Measurements from ENCODE around the gene FIG4.
"Not testable (repeated sequence)": the region's sequence is repeated elsewhere in the genome, so short reads cannot be mapped to it uniquely, and the experiment has no call there.

The FIG4 gene

DNA sequence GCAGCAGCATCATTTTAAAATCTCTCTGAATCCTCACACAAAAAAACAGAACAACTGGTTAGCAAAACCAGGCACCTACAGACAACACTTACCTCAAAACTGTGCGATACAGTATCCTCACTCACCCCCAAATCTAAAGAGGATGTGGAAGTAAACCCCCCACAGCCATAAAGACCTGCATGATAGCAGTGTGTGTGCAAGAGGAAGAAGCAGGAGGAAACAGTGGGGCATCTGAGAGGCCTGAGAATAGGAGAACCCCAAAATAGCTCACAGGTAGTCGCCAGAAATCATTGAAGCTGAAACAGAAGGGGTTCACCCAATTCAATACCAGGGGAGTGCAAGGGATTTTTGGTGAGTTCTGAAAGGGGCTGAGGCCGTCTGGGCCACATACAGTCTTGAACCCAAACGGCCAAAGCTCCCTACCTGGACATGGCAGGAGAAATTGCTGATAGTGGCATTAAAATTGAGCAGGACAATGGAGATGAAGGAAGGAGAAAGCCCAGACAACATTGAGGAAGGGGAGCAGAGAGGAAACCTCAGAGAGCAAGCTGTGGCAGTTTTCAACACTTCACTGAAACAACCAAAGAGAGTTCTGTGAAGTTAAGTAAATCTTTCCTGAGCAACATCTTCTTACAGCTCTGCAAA lies 129.7 kb downstream of the FIG4 start:
- no peak overlapping the region for H2BK120ac ChIP-seq (ENCODE audit: low read depth, low read length)
- peaks cover 3% of the 10 kb centered on the region for H3K4me1 ChIP-seq (ENCODE audit: control insufficient read depth, low read depth, low read length)
- H3K18ac ChIP-seq (ENCODE audit: low read length), result no peak overlapping the region
- H3K9ac ChIP-seq (ENCODE audit: low read length), result no peak overlapping the region
- WGBS (ENCODE audit: extremely low coverage, insufficient coverage, low lambda C conversion rate), result no CpG with 5 or more reads among the region's 4 CpGs
- H3K56ac ChIP-seq (ENCODE audit: low read length), result no peak overlapping the region
- no peak overlapping the region for H3K4me3 ChIP-seq (ENCODE audit: low read length)
- no peak overlapping the region for H4K5ac ChIP-seq (ENCODE audit: low read length)
- no peaks in the 10 kb centered on the region for H3K36me3 ChIP-seq (ENCODE audit: control insufficient read depth, insufficient read depth, low read length)
- no peak overlapping the region for H3K23ac ChIP-seq (ENCODE audit: low read length)
- DNase-seq, result no peak
- H3K79me2 ChIP-seq (ENCODE audit: control insufficient read depth, insufficient read depth, low read length), result no peaks in the 10 kb centered on the region
- H4K8ac ChIP-seq (ENCODE audit: low read depth, low read length), result no peak overlapping the region
- no peak overlapping the region for H2BK5ac ChIP-seq (ENCODE audit: low read length)
- no peaks in the 10 kb centered on the region for H3K79me1 ChIP-seq (ENCODE audit: low read length)
- H3K27me3 ChIP-seq (ENCODE audit: insufficient read depth, low read length, poor library complexity), result no peaks in the 10 kb centered on the region
- no peak overlapping the region for H3K27ac ChIP-seq (ENCODE audit: low read depth, low read length)
- H3K4ac ChIP-seq (ENCODE audit: low read depth, low read length), result no peak overlapping the region
- no peak overlapping the region for H2AK5ac ChIP-seq (ENCODE audit: low read length)
- H3K4me2 ChIP-seq (ENCODE audit: low read length), result no peak overlapping the region
- H2BK15ac ChIP-seq (replicated peaks; ENCODE audit: low read depth), result no peak overlapping the region

DNA sequence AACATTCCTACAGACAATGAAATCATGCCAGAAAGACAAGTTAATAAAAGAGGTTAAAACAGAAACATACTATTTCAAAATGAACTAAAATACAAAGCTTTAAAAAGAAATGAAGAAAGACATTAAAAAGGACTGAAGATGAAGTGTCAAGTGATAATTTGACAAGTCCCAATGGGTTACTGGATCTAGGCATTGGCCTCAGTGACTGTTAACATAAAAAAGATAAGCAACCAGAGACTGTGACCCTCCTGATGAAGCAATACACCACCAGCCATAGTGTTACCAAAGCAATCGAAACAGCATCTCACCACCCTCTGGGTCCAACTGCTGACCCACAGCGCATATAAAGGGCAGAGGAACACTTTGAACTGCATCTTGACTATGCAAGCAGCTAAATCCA lies 130.3 kb downstream of the FIG4 start:
- Histone ChIP-seq H3K4me3 (ENCODE audit: low read length) (no peak overlapping the region), H3K56ac (ENCODE audit: low read length) (no peak overlapping the region), H2BK15ac (replicated peaks; ENCODE audit: low read depth) (no peak overlapping the region), H3K27me3 (ENCODE audit: insufficient read depth, low read length, poor library complexity) (no peaks in the 10 kb centered on the region), H3K18ac (ENCODE audit: low read length) (no peak overlapping the region), H3K79me2 (ENCODE audit: control insufficient read depth, insufficient read depth, low read length) (no peaks in the 10 kb centered on the region), H2BK120ac (ENCODE audit: low read depth, low read length) (no peak overlapping the region), H2BK5ac (ENCODE audit: low read length) (no peak overlapping the region), H3K4me1 (ENCODE audit: control insufficient read depth, low read depth, low read length) (peaks cover 3% of the 10 kb centered on the region), H4K8ac (ENCODE audit: low read depth, low read length) (no peak overlapping the region), H4K5ac (ENCODE audit: low read length) (no peak overlapping the region), H3K79me1 (ENCODE audit: low read length) (no peaks in the 10 kb centered on the region), H2AK5ac (ENCODE audit: low read length) (no peak overlapping the region), H3K9ac (ENCODE audit: low read length) (no peak overlapping the region), H3K4me2 (ENCODE audit: low read length) (no peak overlapping the region), H3K27ac (ENCODE audit: low read depth, low read length) (no peak overlapping the region), H3K4ac (ENCODE audit: low read depth, low read length) (no peak overlapping the region), H3K23ac (ENCODE audit: low read length) (no peak overlapping the region), H3K36me3 (ENCODE audit: control insufficient read depth, insufficient read depth, low read length) (no peaks in the 10 kb centered on the region)
- no CpG with 5 or more reads among the region's 2 CpGs for WGBS (ENCODE audit: extremely low coverage, insufficient coverage, low lambda C conversion rate)
- peak; percentile 29 for DNase-seq

DNA sequence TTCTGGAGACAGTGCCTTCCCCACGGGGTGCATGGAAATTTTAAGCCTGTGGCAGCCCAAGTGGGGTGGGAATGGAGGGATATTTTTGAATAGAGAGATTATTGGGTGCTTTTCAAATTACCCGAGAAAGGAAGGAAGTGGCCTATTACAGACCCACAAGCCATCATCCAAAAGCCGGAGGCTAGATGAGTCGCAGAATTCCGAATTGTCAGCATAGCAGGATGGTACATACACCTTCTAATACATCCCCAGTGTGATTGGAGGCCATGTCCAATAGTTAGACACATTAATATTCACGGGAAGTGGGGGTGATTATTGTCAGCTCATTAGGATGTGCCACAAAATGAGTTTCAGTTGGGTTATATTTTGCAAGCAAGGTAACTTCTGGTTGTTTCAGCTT lies 133.0 kb downstream of the FIG4 start:
- WGBS (ENCODE audit: extremely low coverage, insufficient coverage, low lambda C conversion rate), result no CpG with 5 or more reads among the region's 6 CpGs

DNA sequence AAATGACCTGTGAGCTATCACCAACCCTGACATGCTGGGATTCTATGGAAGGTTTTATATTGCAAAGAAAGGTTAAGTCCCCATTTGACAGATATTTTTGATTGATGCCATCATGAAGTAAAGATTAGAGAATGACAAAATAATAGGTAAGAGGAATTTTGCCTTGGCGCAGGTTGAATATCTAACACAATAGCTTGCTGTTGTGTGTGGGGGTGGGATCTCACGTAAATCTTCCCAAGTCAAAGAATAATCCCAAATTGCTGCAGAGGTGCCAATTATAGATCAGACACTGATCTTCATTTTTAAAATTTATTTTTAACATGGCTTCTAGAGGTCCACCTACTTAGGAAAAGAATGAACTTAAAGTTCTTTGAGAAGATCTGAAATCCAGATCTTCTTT lies 135.5 kb downstream of the FIG4 start:
- H2AK5ac ChIP-seq (ENCODE audit: low read length), result no peak overlapping the region
- H3K79me1 ChIP-seq (ENCODE audit: low read length), result no peaks in the 10 kb centered on the region
- H3K18ac ChIP-seq (ENCODE audit: low read length), result no peak overlapping the region
- no peak overlapping the region for H4K5ac ChIP-seq (ENCODE audit: low read length)
- no peak overlapping the region for H4K8ac ChIP-seq (ENCODE audit: low read depth, low read length)
- H3K27me3 ChIP-seq (ENCODE audit: insufficient read depth, low read length, poor library complexity), result no peaks in the 10 kb centered on the region
- no peak overlapping the region for H3K4ac ChIP-seq (ENCODE audit: low read depth, low read length)
- H3K27ac ChIP-seq (ENCODE audit: low read depth, low read length), result no peak overlapping the region
- no peaks in the 10 kb centered on the region for H3K79me2 ChIP-seq (ENCODE audit: control insufficient read depth, insufficient read depth, low read length)
- no peak overlapping the region for H3K9ac ChIP-seq (ENCODE audit: low read length)
- no peak overlapping the region for H3K56ac ChIP-seq (ENCODE audit: low read length)
- peaks cover 3% of the 10 kb centered on the region for H3K4me1 ChIP-seq (ENCODE audit: control insufficient read depth, low read depth, low read length)
- H3K4me2 ChIP-seq (ENCODE audit: low read length), result no peak overlapping the region
- no peak overlapping the region for H2BK120ac ChIP-seq (ENCODE audit: low read depth, low read length)
- H2BK15ac ChIP-seq (replicated peaks; ENCODE audit: low read depth), result no peak overlapping the region
- no peak overlapping the region for H3K23ac ChIP-seq (ENCODE audit: low read length)
- H3K36me3 ChIP-seq (ENCODE audit: control insufficient read depth, insufficient read depth, low read length), result no peaks in the 10 kb centered on the region
- H3K4me3 ChIP-seq (ENCODE audit: low read length), result no peak overlapping the region
- H2BK5ac ChIP-seq (ENCODE audit: low read length), result no peak overlapping the region
- no CpG with 5 or more reads among the region's 2 CpGs for WGBS (ENCODE audit: extremely low coverage, insufficient coverage, low lambda C conversion rate)
- no peak for DNase-seq

More for the DNA sequence above, 133.0 kb downstream of the FIG4 start:
- Histone ChIP-seq H3K23ac (ENCODE audit: low read length) (peak overlapping the region; percentile 89), H4K8ac (ENCODE audit: low read depth, low read length) (no peak overlapping the region), H2BK120ac (ENCODE audit: low read depth, low read length) (no peak overlapping the region), H2AK5ac (ENCODE audit: low read length) (no peak overlapping the region), H3K9ac (ENCODE audit: low read length) (no peak overlapping the region), H3K4me2 (ENCODE audit: low read length) (no peak overlapping the region), H3K79me1 (ENCODE audit: low read length) (no peaks in the 10 kb centered on the region), H4K5ac (ENCODE audit: low read length) (no peak overlapping the region), H3K18ac (ENCODE audit: low read length) (no peak overlapping the region), H3K4me3 (ENCODE audit: low read length) (no peak overlapping the region), H3K56ac (ENCODE audit: low read length) (no peak overlapping the region), H2BK15ac (replicated peaks; ENCODE audit: low read depth) (no peak overlapping the region), H3K36me3 (ENCODE audit: control insufficient read depth, insufficient read depth, low read length) (no peaks in the 10 kb centered on the region), H3K79me2 (ENCODE audit: control insufficient read depth, insufficient read depth, low read length) (no peaks in the 10 kb centered on the region), H3K27ac (ENCODE audit: low read depth, low read length) (no peak overlapping the region), H2BK5ac (ENCODE audit: low read length) (no peak overlapping the region), H3K27me3 (ENCODE audit: insufficient read depth, low read length, poor library complexity) (no peaks in the 10 kb centered on the region), H3K4me1 (ENCODE audit: control insufficient read depth, low read depth, low read length) (peaks cover 3% of the 10 kb centered on the region), H3K4ac (ENCODE audit: low read depth, low read length) (no peak overlapping the region)
- no peak for DNase-seq

DNA sequence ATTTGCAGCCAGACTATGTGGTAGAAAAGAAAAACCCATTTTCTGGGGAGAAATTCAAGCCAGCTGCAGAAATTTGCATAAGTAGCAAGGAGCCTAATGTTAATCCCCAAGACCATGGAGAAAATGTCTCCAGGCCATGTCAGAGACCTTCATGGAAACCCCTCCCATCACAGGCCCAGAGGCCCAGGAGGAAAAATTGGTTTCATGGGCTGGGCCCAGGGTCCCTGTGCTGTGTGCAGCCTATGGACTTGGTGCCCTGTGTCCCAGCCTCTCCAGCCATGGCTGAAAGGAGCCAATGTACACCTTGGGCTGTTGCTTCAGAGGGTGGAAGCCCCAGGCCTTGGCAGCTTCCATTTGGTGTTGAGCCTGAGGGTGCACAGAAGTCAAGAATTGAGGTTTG lies 140.3 kb downstream of the FIG4 start:
- not testable (repeated sequence) for H3K79me2 ChIP-seq (ENCODE audit: control insufficient read depth, insufficient read depth, low read length); H3K9ac ChIP-seq (ENCODE audit: low read length); H2BK15ac ChIP-seq (replicated peaks; ENCODE audit: low read depth); H3K23ac ChIP-seq (ENCODE audit: low read length); H4K8ac ChIP-seq (ENCODE audit: low read depth, low read length); H3K27me3 ChIP-seq (ENCODE audit: insufficient read depth, low read length, poor library complexity); H3K36me3 ChIP-seq (ENCODE audit: control insufficient read depth, insufficient read depth, low read length); H3K79me1 ChIP-seq (ENCODE audit: low read length); H2AK5ac ChIP-seq (ENCODE audit: low read length); H2BK120ac ChIP-seq (ENCODE audit: low read depth, low read length); H2BK5ac ChIP-seq (ENCODE audit: low read length); H4K5ac ChIP-seq (ENCODE audit: low read length); H3K27ac ChIP-seq (ENCODE audit: low read depth, low read length); H3K56ac ChIP-seq (ENCODE audit: low read length); H3K4me1 ChIP-seq (ENCODE audit: control insufficient read depth, low read depth, low read length); H3K18ac ChIP-seq (ENCODE audit: low read length); DNase-seq; H3K4me2 ChIP-seq (ENCODE audit: low read length); H3K4me3 ChIP-seq (ENCODE audit: low read length); H3K4ac ChIP-seq (ENCODE audit: low read depth, low read length)

DNA sequence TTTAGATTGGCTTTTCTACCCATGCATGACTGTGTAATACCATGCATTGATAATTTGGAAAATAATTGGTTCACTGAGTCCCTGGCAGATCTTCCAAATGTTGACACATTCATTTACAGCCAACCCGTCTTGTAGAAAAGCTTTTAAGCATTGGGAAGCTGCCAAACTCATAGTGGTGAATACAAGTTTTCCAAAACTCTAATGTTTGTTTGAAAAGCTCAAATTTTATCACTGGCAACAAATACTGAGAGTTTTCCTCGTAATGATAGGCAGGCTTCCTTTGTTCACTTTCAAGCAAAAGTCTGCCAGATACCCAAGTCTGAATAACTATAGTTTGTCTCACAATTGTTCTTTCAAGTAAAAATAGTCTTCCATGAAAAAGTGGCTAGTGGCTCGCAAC lies 143.0 kb downstream of the FIG4 start:
- Histone ChIP-seq H2AK5ac (ENCODE audit: low read length) (no peak overlapping the region), H3K79me2 (ENCODE audit: control insufficient read depth, insufficient read depth, low read length) (no peaks in the 10 kb centered on the region), H3K56ac (ENCODE audit: low read length) (no peak overlapping the region), H2BK120ac (ENCODE audit: low read depth, low read length) (no peak overlapping the region), H3K27ac (ENCODE audit: low read depth, low read length) (no peak overlapping the region), H3K79me1 (ENCODE audit: low read length) (no peaks in the 10 kb centered on the region), H4K5ac (ENCODE audit: low read length) (no peak overlapping the region), H3K4me1 (ENCODE audit: control insufficient read depth, low read depth, low read length) (no peaks in the 10 kb centered on the region), H3K23ac (ENCODE audit: low read length) (no peak overlapping the region), H2BK15ac (replicated peaks; ENCODE audit: low read depth) (no peak overlapping the region), H3K27me3 (ENCODE audit: insufficient read depth, low read length, poor library complexity) (no peaks in the 10 kb centered on the region), H4K8ac (ENCODE audit: low read depth, low read length) (no peak overlapping the region), H3K4ac (ENCODE audit: low read depth, low read length) (no peak overlapping the region), H3K4me2 (ENCODE audit: low read length) (no peak overlapping the region), H2BK5ac (ENCODE audit: low read length) (no peak overlapping the region), H3K36me3 (ENCODE audit: control insufficient read depth, insufficient read depth, low read length) (no peaks in the 10 kb centered on the region), H3K18ac (ENCODE audit: low read length) (no peak overlapping the region), H3K9ac (ENCODE audit: low read length) (no peak overlapping the region), H3K4me3 (ENCODE audit: low read length) (no peak overlapping the region)
- DNase-seq, result no peak
- whole genome bisulfite sequencing (ENCODE audit: extremely low coverage, insufficient coverage, low lambda C conversion rate), result no CpG with 5 or more reads among the region's 3 CpGs
